Globus pallidus (tissue), 1 donor: Measurements from ENCODE around the gene ARL5C.

Experiments
- DNase-seq: peaks from one replicate; pipeline ENCODE4 v3.0.0-alpha.2; 2015; ENCODE audit warnings: low spot score

The ARL5C gene

DNA sequence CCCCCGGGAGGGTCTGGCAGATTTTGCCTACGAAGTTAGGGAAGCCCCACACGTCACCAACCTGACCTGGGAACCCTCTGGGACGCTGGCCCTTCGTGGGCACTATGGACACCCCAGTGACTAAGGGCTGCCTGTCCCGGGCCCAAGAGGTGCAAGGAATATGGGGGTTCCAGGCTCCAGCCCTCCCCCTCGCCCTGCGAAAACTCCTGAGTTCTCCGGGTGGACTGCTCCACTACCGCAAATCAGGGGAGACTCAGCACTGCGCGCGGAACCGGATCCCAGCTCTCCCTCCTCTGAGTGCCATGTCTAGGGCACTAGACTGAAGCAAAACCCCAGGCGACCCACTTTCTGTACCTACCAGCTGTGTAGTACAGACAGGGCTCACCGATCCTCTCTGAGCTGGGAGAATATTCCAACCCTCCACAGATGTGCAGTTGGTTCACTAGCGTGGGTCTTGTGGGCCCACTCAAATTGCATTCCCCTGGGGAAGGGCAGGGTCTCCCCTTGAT is at the start of gene ARL5C:
ARL5C (minus strand) TSS at position 321 of the 509 bp plus-strand sequence. CDS start 401 bp downstream, outside the sequence.
- no peak for DNase-seq

DNA sequence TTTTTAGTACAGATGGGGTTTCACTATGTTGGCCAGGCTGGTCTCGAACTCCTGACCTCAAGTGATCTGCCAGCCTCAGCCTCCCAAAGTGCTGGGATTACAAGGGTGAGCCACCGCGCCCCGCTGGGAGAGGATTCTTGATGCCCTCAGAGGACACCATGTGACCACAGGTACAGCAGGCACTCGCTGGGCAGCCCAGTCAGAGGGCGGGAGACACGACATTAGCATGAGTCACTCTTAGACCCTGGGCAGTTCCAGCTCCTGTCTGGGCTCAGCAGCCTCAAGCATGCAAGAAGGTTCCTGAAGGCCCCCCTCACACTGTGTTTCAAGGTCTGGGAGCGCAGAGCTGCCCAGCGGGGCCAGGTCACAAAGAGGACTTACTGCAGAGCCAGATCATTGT is 47.9 kb upstream of the ARL5C start:
- no peak for DNase-seq

DNA sequence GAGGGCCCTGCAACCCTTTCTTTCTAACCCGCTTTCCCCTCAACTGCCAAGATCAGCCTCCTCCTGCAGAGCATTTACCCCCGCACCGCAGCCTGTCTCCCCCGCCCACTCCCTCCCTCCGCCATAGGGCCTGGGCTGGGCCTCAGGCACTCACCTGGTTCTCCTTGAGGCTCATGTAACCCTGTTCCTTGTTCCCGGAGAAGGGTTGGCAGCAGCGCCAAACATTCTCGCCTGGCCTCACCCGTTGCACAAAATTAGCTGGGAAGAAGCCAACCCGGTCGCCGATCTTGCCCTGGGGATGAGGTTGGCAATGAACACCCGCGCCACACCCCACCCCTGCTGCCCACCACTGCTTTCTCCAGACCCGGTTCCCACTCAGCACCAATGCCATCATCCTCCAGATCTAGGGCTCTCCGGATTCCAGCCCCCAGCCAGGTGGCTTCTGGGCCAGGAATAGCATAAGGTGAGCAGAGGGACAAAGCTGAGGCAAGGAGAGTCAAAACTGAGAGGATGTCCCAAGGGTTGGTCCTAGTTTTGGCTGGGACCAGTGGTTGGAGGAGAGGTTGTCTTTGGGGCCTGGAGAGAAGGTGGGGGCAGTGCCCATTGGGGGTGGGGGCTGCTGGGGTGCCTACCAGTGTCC is 47.0 kb upstream of the ARL5C start:
- no peak for DNase-seq

GRCh38 chr17:39212195-39212810 is 46.3 kb upstream of the ARL5C start:
- no peak for DNase-seq

DNA sequence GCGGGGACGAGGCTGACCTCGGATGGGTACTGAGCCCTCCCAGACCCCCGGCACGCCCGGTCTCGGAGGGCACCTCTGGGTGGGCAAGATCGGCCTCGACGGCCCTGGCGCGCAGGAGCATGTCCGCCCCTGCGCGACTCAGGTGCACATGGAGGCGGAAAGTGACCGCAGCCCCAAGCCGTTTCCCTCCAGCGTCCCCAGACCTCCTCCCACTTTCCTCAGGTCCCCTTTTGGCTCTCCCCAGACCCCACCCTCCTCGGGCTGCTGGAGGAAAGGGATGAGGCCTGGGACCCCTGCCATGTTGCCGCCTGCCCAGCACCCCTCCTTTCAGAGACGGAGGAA is 44.1 kb upstream of the ARL5C start:
- DNase-seq: no peak

GRCh38 chr17:39209317-39210092 is 43.5 kb upstream of the ARL5C start:
- no peak for DNase-seq

DNA sequence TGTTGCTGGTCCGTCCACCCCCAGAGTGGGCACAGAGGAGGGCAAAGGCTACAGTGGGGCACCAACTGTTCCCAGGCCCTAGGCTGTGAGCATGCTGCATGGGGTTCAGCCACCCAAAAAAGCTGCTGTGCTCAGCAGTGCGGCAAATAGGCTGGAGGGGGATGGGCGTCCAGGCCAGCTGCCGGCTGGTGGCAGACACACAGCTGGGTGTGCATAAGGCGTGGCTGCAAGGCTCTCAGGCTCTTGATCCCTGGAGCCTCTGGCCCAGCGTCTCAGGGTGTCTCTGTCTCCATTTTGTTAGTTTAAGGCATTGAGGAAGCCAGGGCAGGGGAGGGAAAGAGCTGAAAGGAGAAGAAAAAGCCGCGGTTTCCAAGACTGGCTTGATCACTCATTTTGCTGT is 42.9 kb upstream of the ARL5C start:
- no peak for DNase-seq

- DNase-seq: no peak
These were observed 42.2 kb upstream of the ARL5C start for GRCh38 chr17:39208136-39208535.

DNA sequence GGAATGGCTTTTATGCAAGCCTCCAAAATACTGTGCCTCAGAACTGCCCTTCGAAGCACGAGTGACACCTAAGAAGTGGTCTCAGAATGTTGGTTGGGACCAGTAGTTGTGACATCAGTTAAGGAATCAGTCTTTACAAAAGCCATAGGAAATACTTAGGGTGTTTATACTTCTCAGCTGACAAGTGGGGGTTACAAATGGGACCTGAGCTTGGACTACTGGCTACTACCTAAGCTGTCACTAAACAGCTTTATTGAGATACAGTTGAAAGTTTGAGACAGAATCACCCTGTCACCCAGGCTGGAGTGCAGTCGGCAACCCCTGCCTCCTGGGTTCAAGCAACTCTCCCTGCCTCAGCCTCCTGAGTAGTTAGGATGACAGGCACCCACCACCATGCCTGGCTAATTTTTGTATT is 39.2 kb upstream of the ARL5C start:
- no peak for DNase-seq

DNA sequence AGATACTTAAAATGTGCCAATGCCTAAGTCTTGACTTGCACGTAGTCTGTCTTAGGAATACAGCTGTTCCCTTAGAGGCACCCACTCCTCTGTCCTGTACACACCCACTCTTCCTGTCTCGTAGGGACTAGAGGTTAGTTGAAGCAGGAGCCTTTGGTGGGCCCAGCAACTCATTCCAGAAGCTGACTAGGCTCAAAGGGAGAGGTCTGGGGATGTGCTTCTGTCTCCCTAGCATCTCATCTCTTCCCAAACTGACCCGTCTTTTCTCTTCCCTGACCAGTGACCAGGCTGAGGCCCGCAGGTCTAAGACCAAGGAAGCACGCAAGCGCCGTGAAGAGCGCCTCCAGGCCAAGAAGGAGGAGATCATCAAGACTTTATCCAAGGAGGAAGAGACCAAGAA is 38.3 kb upstream of the ARL5C start:
- no peak for DNase-seq

DNA sequence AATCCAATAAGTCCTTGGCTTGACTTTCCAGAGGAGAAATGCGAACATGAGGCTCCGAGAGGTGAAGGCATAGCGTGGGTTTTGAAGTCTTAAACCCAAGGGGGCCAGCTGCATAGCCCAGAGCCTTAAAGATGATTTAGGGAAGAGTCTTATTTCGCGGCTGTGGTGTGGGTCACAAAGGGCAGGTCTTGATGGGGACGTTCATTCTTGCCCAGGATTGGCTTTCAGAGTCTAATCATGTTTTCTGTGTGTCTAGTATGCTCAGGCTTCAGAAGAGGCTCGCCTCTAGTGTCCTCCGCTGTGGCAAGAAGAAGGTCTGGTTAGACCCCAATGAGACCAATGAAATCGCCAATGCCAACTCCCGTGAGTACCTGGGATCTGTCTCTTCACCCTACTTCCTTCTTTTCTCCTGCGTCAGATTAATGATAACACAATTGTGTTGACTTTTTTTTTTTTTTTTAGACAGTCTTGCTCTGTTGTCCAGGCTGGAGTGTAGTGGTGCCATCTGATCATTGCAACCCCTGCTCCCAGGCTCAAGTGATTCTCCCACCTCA is 35.1 kb upstream of the ARL5C start:
- DNase-seq: no peak

DNA sequence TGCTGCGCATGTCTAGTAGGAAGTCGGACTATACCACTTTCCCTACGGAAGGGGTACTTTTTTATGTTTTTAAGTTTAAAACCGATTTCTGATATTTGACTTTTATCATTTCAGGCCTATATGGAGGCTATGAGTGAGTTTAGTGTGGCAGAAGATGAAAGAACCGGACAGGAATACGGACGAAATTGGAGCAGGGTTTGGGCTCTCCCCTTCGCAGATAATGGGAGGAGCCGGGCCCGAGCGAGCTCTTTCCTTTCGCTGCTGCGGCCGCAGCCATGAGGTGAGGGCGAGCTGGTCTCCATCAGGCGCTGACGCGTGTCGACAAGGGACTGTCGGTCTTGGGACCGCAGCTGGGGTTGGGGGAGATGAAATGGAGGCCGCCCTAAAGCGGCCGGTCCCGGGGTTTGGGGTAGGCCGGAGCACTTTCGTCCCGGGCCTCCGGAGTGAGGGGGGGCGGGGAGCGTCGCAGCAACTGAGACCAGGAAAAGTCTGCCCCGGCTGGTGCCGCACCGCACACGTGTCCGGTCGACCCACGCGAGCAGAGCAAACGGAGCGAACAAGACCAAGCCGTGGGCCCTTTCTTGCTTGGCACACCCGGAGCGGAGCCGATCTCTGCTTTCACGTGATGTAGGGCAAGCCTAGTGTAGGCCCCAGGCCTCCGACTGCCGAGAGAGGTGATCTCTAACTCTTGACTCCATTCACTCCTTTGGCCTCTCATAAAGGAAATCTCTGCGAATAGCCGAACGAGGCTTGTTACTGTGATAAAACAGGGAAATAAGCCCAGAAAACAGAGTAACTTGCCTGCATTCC is 34.3 kb upstream of the ARL5C start, which contains the start of gene RPL19:
RPL19 (plus strand) TSS at position 214 of the 810 bp plus-strand sequence; CDS start at position 276, 62 bp downstream.
- DNase-seq: no peak

DNA sequence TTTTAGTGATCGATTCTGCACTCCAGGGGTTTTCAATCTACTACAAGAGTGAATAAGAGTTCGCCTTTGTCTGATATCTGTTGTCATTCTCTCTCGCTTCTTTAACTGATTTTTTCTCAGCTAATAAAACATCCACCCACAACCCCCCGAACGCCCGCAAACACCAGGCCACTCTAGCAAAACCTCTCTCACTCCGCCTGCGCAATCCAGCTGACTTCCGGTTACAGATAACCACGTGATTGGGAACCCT is 33.8 kb upstream of the ARL5C start:
- peak; percentile 93 for DNase-seq

DNA sequence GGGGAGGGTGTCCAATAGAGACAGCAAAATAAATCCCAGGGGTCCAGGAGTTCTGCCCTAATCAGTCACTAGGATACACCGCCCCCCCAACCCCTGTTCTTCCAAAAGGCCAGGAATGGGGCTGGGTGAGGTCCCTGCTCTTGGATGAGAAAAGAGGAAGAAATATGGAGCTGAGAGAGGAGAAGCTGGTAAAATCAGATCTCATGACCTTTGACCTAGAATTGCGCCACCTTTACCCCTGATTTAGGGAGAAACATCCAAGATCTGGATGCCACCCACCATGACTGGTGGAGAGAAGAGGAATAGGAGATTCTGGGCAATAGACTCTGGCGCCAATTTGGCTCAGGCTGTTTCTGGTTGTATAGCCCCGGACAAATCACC is 32.2 kb upstream of the ARL5C start:
- DNase-seq: no peak

DNA sequence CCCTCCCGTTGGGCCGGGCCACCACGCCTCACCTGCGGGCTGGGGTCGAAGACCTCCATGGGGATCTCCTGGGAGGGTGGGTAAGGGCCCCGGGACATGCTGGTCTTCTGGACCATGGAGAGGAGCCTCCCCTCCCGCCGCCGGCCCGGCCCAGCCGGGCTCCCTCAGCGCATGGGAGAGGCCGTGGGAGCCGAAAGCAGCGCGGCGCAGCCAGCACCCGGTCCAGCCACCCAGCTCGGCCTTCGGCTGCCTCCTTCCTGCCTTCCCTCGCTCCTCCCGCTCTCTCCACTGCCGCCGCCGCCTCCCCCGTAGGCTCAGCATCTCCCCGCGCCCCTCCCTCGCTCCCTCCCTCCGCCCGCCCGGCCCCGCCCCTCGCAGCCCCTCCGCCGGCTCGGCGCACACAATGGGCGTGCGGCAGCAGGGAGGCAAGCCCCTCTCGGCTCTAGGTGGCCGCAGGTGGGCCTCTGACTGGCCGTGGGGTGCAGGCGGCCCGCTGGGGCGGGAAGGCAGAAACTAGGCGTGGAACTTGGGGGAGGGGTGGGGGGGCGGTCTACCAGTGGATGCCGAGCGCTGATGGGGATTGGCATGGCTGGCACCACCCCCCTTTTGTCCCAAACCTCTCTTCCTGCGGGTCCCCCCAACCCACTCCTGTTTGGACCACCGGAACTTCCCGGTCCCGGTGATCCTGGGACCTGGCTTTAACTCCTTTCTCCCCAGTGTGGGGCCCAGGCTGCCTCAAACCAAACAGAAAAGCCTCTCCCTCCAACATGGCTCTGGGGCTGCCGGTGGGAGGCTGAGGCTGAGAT is 31.6 kb upstream of the ARL5C start, which contains the start of gene CACNB1:
CACNB1 (minus strand) TSS at position 290 of the 806 bp plus-strand sequence; CDS start at position 116, 174 bp downstream.
- DNase-seq: peak; percentile 57

- no peak for DNase-seq
These were observed 30.9 kb upstream of the ARL5C start for GRCh38 chr17:39196808-39197291.

GRCh38 chr17:39196241-39196807 is 30.4 kb upstream of the ARL5C start:
- no peak for DNase-seq

GRCh38 chr17:39195568-39196160 is 29.7 kb upstream of the ARL5C start:
- DNase-seq: no peak

GRCh38 chr17:39194985-39195524 is 29.1 kb upstream of the ARL5C start:
- no peak for DNase-seq
